ENCODE measurements around the gene PIGR. TPM values are rescaled to one million over a fixed set of nuclear protein-coding genes. Genes with fewer than 3 reads are reported as not detected.

The PIGR gene
- total and polyA plus RNA-seq, 2 donors (not counting 3 experiments of a cell fraction or from before 2014, with no cell fraction given): not detected

DNA sequence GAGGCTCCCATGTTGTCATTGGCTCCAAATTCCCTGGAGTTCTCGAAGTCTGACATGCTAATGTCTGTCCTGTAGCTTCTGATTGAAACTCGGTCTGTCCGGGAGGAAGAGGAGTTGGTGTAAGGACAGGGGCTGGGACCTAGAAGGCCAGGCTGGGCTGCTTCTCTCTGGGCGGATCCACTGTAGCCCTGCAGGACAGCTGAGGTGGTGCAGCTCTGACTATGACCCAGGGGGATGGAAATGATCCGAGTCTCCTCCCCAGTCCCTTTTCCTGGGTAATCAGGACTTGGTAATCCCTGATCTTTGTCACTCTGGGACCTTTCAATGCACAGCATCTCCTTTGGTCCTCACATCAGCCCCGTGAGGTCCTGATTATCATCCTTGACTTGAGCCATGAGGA is 14.6 kb downstream of the PIGR start:
- no peak overlapping the region for H3K27ac ChIP-seq (ENCODE audit: insufficient read depth, low read depth, low read length)
- H2AFZ ChIP-seq (ENCODE audit: low read depth, low read length): no peak overlapping the region
- no peaks in the 10 kb centered on the region for H4K20me1 ChIP-seq (replicated peaks; ENCODE audit: control insufficient read depth, extremely low read depth, insufficient read depth, low read length)
- TF ChIP-seq POLR2AphosphoS5 (IDR thresholded peaks at IDR 0.05; ENCODE audit: insufficient read depth, low read depth, low read length) (no peak), EZH2 (IDR thresholded peaks at IDR 0.05; ENCODE audit: borderline replicate concordance, low read depth, low read length, severe bottlenecking) (no peak), MAX (IDR thresholded peaks at IDR 0.05; ENCODE audit: insufficient read depth, insufficient read length) (no peak), GATA2 (IDR thresholded peaks at IDR 0.05; ENCODE audit: insufficient read depth, insufficient read length, low read depth, low read length) (no peak), POLR2A (IDR thresholded peaks at IDR 0.05; ENCODE audit: low read depth, low read length) (no peak), JUN (IDR thresholded peaks at IDR 0.05; ENCODE audit: borderline replicate concordance, insufficient read depth, insufficient read length, low read depth) (no peak)
- no peaks in the 10 kb centered on the region for H3K27me3 ChIP-seq (ENCODE audit: control insufficient read depth in 2 of 2, insufficient read depth in 2 of 2, low read length in 2 of 2)
- no peak overlapping the region for H3K9ac ChIP-seq (replicated peaks; ENCODE audit: extremely low read depth, insufficient read depth, low read length)
- H3K4me1 ChIP-seq (ENCODE audit: control insufficient read depth, extremely low read depth, insufficient read depth, low read length): no peaks in the 10 kb centered on the region
- no peak for FAIRE-seq
- no peaks in the 10 kb centered on the region for H3K9me3 ChIP-seq (replicated peaks; ENCODE audit: control insufficient read depth, insufficient read depth, low read length)
- no TSS peak for BruUV-seq (replicated peaks)
- CTCF ChIA-PET: interaction anchor here (1.1 to 1.2 kb wide), 2 partner anchors 10 to 19 kb away, joined by 3 read pairs; no protein-coding TSS in a partner anchor
- dilution Hi-C loops (cut with MboI; ENCODE audit: extremely low pct_ligation_motif_present, low sequenced_read_pairs) (no loop called here), intact Hi-C loops (cut with micrococcal nuclease) (no loop called here)
- H3K36me3 ChIP-seq (ENCODE audit: control insufficient read depth in 2 of 2, extremely low read depth in 1 of 2, insufficient read depth in 2 of 2, low read length in 2 of 2): no peaks in the 10 kb centered on the region
- no peaks in the 10 kb centered on the region for H3K79me2 ChIP-seq (ENCODE audit: control insufficient read depth, insufficient read depth, low read length)
- no peak overlapping the region for H3K4me2 ChIP-seq (ENCODE audit: insufficient read depth, low read length)
- H3K9me1 ChIP-seq (replicated peaks; ENCODE audit: control insufficient read depth, extremely low read depth, insufficient read depth, low read length): no peaks in the 10 kb centered on the region
- DNase-seq (ENCODE audit: low read depth, low spot score): no peak
- POLR2A ChIA-PET: no interaction called here
- no peak overlapping the region for H3K4me3 ChIP-seq (replicated peaks in 1 of 3; ENCODE audit: insufficient read depth in 1 of 3, low read depth in 1 of 3, low read length in 3 of 3)

- dilution Hi-C loops (cut with MboI; ENCODE audit: extremely low pct_ligation_motif_present, low sequenced_read_pairs): no loop called here
- POLR2A ChIA-PET: no interaction called here
These were observed 16.0 kb downstream of the PIGR start for GRCh38 chr1:206930210-206930798.

More at GRCh38 chr1:206930210-206930798, 16.0 kb downstream of the PIGR start:
- DNase-seq (ENCODE audit: low read depth, low spot score) (no peak), FAIRE-seq (no peak)
- no peak overlapping the region for H3K4me2 ChIP-seq (ENCODE audit: insufficient read depth, low read length)
- no TSS peak for BruUV-seq (replicated peaks)
- H3K27ac ChIP-seq (ENCODE audit: insufficient read depth, low read depth, low read length): no peak overlapping the region
- H3K4me1 ChIP-seq (ENCODE audit: control insufficient read depth, extremely low read depth, insufficient read depth, low read length): no peaks in the 10 kb centered on the region
- H3K27me3 ChIP-seq (ENCODE audit: control insufficient read depth in 2 of 2, insufficient read depth in 2 of 2, low read length in 2 of 2): no peaks in the 10 kb centered on the region
- H3K36me3 ChIP-seq (ENCODE audit: control insufficient read depth in 2 of 2, extremely low read depth in 1 of 2, insufficient read depth in 2 of 2, low read length in 2 of 2): no peaks in the 10 kb centered on the region
- intact Hi-C loops (cut with micrococcal nuclease): no loop called here
- no peaks in the 10 kb centered on the region for H3K79me2 ChIP-seq (ENCODE audit: control insufficient read depth, insufficient read depth, low read length)
- no peak overlapping the region for H2AFZ ChIP-seq (ENCODE audit: low read depth, low read length)
- H3K9me3 ChIP-seq (replicated peaks; ENCODE audit: control insufficient read depth, insufficient read depth, low read length): no peaks in the 10 kb centered on the region
- no peak overlapping the region for H3K9ac ChIP-seq (replicated peaks; ENCODE audit: extremely low read depth, insufficient read depth, low read length)
- CTCF ChIA-PET: interaction anchor here (1.2 to 1.6 kb wide), 2 partner anchors 11 to 18 kb away, joined by 3 read pairs; no protein-coding TSS in a partner anchor
- H3K4me3 ChIP-seq (replicated peaks in 1 of 3; ENCODE audit: insufficient read depth in 1 of 3, low read depth in 1 of 3, low read length in 3 of 3): no peak overlapping the region
- TF ChIP-seq JUN (IDR thresholded peaks at IDR 0.05; ENCODE audit: borderline replicate concordance, insufficient read depth, insufficient read length, low read depth): no peak
- H4K20me1 ChIP-seq (replicated peaks; ENCODE audit: control insufficient read depth, extremely low read depth, insufficient read depth, low read length): no peaks in the 10 kb centered on the region
- H3K9me1 ChIP-seq (replicated peaks; ENCODE audit: control insufficient read depth, extremely low read depth, insufficient read depth, low read length): no peaks in the 10 kb centered on the region

Measured in endothelial cell of umbilical vein (primary cell).